Panc1 (cell line): ENCODE measurements around the gene PCYT1B.

ENCODE experiments used
- POLR2AphosphoS5 ChIP-seq: IDR thresholded peaks from 2 replicates; pipeline ENCODE4 v1.6.1; 2012; ENCODE audit warnings: mild to moderate bottlenecking, low read depth, low read length, moderate library complexity
- SIN3A ChIP-seq: IDR thresholded peaks from 2 replicates; pipeline ENCODE4 v1.6.1; 2012; ENCODE audit warnings: low read depth, mild to moderate bottlenecking, low read length, moderate library complexity, borderline replicate concordance; ENCODE audit not compliant: insufficient read depth
- TCF7L2 ChIP-seq: IDR thresholded peaks from 2 replicates; pipeline ENCODE4 v1.6.1; 2011; ENCODE audit warnings: mild to moderate bottlenecking, low read depth, low read length, inconsistent platforms
- TF ChIP-seq, protein P1 (sequence below): fragments of 450-650 bp; IDR thresholded peaks from 2 replicates; pipeline ENCODE4 v1.5.1; 2017; ENCODE audit warnings: mild to moderate bottlenecking
- TF ChIP-seq, protein P2 (sequence below), 2 experiments: IDR thresholded peaks; 2 replicates each; pipeline ENCODE4 v1.6.1; 2011 to 2012; ENCODE audit warnings: low read depth in 2 of 2, control low read depth in 1 of 2, low read length in 1 of 2, mild to moderate bottlenecking in 1 of 2, moderate library complexity in 1 of 2; ENCODE audit not compliant: insufficient read depth in 1 of 2

DNA sequence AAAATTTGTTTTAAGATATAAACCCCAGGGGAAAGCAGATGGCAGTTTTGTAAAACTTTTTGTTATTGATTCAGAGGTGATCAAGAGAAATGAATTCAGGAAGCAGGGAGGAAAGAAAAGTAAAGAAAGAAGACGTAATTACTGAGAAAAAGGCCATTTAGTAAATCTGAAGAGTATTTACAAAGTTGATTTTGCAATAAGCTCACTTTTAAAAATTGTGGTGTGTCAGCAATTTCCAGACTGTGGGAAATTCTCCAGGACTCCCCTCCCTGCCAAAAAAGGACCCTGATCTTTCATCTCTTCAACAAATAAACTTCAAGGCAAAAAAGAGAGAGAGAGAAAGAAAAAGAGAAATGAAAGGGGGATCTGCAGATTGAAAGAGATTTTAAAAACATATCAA lies 36.6 kb downstream of the PCYT1B start:
- TF ChIP-seq, protein P1, sequence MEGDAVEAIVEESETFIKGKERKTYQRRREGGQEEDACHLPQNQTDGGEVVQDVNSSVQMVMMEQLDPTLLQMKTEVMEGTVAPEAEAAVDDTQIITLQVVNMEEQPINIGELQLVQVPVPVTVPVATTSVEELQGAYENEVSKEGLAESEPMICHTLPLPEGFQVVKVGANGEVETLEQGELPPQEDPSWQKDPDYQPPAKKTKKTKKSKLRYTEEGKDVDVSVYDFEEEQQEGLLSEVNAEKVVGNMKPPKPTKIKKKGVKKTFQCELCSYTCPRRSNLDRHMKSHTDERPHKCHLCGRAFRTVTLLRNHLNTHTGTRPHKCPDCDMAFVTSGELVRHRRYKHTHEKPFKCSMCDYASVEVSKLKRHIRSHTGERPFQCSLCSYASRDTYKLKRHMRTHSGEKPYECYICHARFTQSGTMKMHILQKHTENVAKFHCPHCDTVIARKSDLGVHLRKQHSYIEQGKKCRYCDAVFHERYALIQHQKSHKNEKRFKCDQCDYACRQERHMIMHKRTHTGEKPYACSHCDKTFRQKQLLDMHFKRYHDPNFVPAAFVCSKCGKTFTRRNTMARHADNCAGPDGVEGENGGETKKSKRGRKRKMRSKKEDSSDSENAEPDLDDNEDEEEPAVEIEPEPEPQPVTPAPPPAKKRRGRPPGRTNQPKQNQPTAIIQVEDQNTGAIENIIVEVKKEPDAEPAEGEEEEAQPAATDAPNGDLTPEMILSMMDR, result no peak
- TF ChIP-seq POLR2AphosphoS5, result no peak
- no peak for TF ChIP-seq TCF7L2
- TF ChIP-seq SIN3A, result no peak
- TF ChIP-seq, protein P2, sequence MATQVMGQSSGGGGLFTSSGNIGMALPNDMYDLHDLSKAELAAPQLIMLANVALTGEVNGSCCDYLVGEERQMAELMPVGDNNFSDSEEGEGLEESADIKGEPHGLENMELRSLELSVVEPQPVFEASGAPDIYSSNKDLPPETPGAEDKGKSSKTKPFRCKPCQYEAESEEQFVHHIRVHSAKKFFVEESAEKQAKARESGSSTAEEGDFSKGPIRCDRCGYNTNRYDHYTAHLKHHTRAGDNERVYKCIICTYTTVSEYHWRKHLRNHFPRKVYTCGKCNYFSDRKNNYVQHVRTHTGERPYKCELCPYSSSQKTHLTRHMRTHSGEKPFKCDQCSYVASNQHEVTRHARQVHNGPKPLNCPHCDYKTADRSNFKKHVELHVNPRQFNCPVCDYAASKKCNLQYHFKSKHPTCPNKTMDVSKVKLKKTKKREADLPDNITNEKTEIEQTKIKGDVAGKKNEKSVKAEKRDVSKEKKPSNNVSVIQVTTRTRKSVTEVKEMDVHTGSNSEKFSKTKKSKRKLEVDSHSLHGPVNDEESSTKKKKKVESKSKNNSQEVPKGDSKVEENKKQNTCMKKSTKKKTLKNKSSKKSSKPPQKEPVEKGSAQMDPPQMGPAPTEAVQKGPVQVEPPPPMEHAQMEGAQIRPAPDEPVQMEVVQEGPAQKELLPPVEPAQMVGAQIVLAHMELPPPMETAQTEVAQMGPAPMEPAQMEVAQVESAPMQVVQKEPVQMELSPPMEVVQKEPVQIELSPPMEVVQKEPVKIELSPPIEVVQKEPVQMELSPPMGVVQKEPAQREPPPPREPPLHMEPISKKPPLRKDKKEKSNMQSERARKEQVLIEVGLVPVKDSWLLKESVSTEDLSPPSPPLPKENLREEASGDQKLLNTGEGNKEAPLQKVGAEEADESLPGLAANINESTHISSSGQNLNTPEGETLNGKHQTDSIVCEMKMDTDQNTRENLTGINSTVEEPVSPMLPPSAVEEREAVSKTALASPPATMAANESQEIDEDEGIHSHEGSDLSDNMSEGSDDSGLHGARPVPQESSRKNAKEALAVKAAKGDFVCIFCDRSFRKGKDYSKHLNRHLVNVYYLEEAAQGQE (IDR thresholded peaks at IDR 0.05; ENCODE audit: insufficient read depth in 1 of 2, low read depth in 2 of 2, low read length in 1 of 2), result no peak
